ENCODE measurements around the gene PIEZO1.

The PIEZO1 gene

GRCh38 chr16:88754109-88754911 lies 30.7 kb downstream of the PIEZO1 start:
- DNase-seq (ENCODE audit: extremely low read depth in 1 of 2, low read depth in 1 of 2), result no peak

GRCh38 chr16:88753602-88754001 lies 31.4 kb downstream of the PIEZO1 start:
- DNase-seq (ENCODE audit: extremely low read depth in 1 of 2, low read depth in 1 of 2), result no peak

GRCh38 chr16:88753191-88753590 lies 31.8 kb downstream of the PIEZO1 start:
- no peak for DNase-seq (ENCODE audit: extremely low read depth in 1 of 2, low read depth in 1 of 2)

- DNase-seq (ENCODE audit: extremely low read depth in 1 of 2, low read depth in 1 of 2), result no peak
Measured at GRCh38 chr16:88752386-88753002, 32.5 kb downstream of the PIEZO1 start.

GRCh38 chr16:88750854-88751253 lies 34.2 kb downstream of the PIEZO1 start:
- DNase-seq (ENCODE audit: extremely low read depth in 1 of 2, low read depth in 1 of 2), result no peak

GRCh38 chr16:88749358-88749757 lies 35.7 kb downstream of the PIEZO1 start:
- DNase-seq (ENCODE audit: extremely low read depth in 1 of 2, low read depth in 1 of 2), result no peak

- no peak for DNase-seq (ENCODE audit: extremely low read depth in 1 of 2, low read depth in 1 of 2)
Measured at GRCh38 chr16:88748364-88748763, 36.7 kb downstream of the PIEZO1 start.

- no peak for DNase-seq (ENCODE audit: extremely low read depth in 1 of 2, low read depth in 1 of 2)
Measured at GRCh38 chr16:88747588-88748301, 37.3 kb downstream of the PIEZO1 start.

- DNase-seq (ENCODE audit: extremely low read depth in 1 of 2, low read depth in 1 of 2), result no peak
Measured at GRCh38 chr16:88746506-88746905, 38.5 kb downstream of the PIEZO1 start.

- no peak for DNase-seq (ENCODE audit: extremely low read depth in 1 of 2, low read depth in 1 of 2)
Measured at GRCh38 chr16:88744577-88745521, 40.2 kb downstream of the PIEZO1 start.

GRCh38 chr16:88743693-88744576 lies 41.1 kb downstream of the PIEZO1 start:
- DNase-seq (ENCODE audit: extremely low read depth in 1 of 2, low read depth in 1 of 2), result peak; percentile 42 to 71

GRCh38 chr16:88742896-88743605 lies 42.0 kb downstream of the PIEZO1 start:
- DNase-seq (ENCODE audit: extremely low read depth in 1 of 2, low read depth in 1 of 2), result no peak

GRCh38 chr16:88741368-88741767 lies 43.7 kb downstream of the PIEZO1 start:
- no peak for DNase-seq (ENCODE audit: extremely low read depth in 1 of 2, low read depth in 1 of 2)

GRCh38 chr16:88740727-88741055 lies 44.3 kb downstream of the PIEZO1 start:
- DNase-seq (ENCODE audit: extremely low read depth in 1 of 2, low read depth in 1 of 2), result no peak

- DNase-seq (ENCODE audit: extremely low read depth in 1 of 2, low read depth in 1 of 2), result no peak
Measured at GRCh38 chr16:88739977-88740726, 44.9 kb downstream of the PIEZO1 start.

- no peak for DNase-seq (ENCODE audit: extremely low read depth in 1 of 2, low read depth in 1 of 2)
Measured at GRCh38 chr16:88739139-88739976, 45.7 kb downstream of the PIEZO1 start.
